ENCODE data around the gene TRIM41.
A peak's percentile ranks its signal among the peaks of the same experiment; 100 is the strongest.

TRIM41 gene

DNA sequence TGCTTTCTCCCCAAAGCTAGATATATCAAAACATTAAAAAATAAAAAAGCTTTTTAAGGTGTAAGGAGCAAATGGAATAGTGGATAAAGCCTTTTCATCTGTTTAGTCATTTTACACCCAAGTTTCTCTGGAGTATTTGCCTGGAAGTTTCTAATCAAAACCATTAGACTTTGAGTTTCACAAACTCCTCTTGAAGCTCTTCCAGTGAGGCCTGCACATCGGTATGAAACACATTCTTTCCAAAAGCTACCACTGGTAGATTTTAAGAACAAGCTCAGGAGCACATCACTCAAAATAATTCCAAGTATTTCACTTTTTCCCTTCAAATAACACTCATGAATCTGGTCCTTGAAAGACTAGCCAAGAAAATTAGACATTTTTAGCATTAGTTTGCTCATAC is 32.2 kb downstream of the TRIM41 start:
- DNase-seq (ENCODE audit: low read depth, low spot score) = no peak
- CTCF ChIA-PET = no interaction called here
- TF ChIP-seq, protein P1, sequence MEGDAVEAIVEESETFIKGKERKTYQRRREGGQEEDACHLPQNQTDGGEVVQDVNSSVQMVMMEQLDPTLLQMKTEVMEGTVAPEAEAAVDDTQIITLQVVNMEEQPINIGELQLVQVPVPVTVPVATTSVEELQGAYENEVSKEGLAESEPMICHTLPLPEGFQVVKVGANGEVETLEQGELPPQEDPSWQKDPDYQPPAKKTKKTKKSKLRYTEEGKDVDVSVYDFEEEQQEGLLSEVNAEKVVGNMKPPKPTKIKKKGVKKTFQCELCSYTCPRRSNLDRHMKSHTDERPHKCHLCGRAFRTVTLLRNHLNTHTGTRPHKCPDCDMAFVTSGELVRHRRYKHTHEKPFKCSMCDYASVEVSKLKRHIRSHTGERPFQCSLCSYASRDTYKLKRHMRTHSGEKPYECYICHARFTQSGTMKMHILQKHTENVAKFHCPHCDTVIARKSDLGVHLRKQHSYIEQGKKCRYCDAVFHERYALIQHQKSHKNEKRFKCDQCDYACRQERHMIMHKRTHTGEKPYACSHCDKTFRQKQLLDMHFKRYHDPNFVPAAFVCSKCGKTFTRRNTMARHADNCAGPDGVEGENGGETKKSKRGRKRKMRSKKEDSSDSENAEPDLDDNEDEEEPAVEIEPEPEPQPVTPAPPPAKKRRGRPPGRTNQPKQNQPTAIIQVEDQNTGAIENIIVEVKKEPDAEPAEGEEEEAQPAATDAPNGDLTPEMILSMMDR (IDR thresholded peaks at IDR 0.05; ENCODE audit: insufficient read depth, low read length, missing control alignments) = no peak
- H3K4me3 ChIP-seq (ENCODE audit: low read depth, low read length) = no peak overlapping the region
- POLR2A ChIA-PET = interaction anchor here (0.8 kb wide), 1 partner anchor 9 kb away, joined by 4 read pairs; no protein-coding TSS in a partner anchor

GRCh38 chr5:181255836-181256578 is 32.9 kb downstream of the TRIM41 start:
- TF ChIP-seq, protein P1 (IDR thresholded peaks at IDR 0.05; ENCODE audit: insufficient read depth, low read length, missing control alignments) = no peak
- POLR2A ChIA-PET = interaction anchor here (0.8 kb wide), 1 partner anchor 9 kb away, joined by 4 read pairs; no protein-coding TSS in a partner anchor
- CTCF ChIA-PET = interaction anchor here (0.9 kb wide), 1 partner anchor 11 kb away, joined by 3 read pairs; no protein-coding TSS in a partner anchor
- no peak for DNase-seq (ENCODE audit: low read depth, low spot score)
- H3K4me3 ChIP-seq (ENCODE audit: low read depth, low read length) = no peak overlapping the region

DNA sequence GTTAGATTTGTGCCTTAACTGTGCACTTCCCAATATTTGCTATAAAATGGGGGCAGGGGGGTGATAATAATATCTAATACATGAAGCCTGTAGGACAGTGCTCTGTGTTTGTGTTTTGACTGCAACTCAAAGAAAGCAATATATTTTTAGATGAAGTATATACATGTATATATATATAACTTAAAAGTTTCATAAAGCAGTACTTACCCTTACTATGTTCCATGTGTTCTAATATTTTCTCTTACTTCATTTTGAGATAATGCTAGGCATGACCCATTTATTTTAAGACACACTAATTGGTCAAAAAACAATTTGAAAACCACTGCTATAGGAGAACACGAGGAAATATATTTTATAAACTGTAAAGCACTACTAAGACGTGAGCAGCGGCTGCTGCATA is 35.5 kb downstream of the TRIM41 start:
- TF ChIP-seq, protein P1 (IDR thresholded peaks at IDR 0.05; ENCODE audit: insufficient read depth, low read length, missing control alignments) = no peak
- ChIA-PET POLR2A (no interaction called here), CTCF (no interaction called here)
- DNase-seq (ENCODE audit: low read depth, low spot score) = no peak
- peak overlapping the region; percentile 97 for H3K4me3 ChIP-seq (ENCODE audit: low read depth, low read length)

DNA sequence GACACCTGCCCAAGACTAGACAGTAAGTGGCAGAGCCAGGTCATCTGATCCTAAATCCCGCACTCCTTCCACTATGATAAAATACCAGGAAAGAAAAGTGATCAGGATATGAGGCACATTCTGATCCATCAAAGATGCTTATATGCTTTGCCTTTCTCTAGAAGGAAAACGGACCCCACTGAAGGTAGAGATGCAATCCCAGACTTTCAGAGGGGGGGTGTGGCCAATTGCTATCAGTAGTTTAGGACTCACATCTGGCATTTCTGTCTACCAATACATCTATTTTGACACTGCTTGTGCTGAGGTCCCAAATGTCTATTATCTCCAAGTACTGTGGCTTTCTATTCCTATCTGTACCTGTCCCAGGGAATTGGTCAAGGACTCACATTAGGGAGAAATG is 36.2 kb downstream of the TRIM41 start:
- peak overlapping the region; percentile 97 for H3K4me3 ChIP-seq (ENCODE audit: low read depth, low read length)
- DNase-seq (ENCODE audit: low read depth, low spot score) = no peak
- ChIA-PET CTCF (no interaction called here), POLR2A (interaction anchor here (1.7 kb wide), 1 partner anchor 24 kb away, joined by 6 read pairs; no protein-coding TSS in a partner anchor)
- TF ChIP-seq, protein P1 (IDR thresholded peaks at IDR 0.05; ENCODE audit: insufficient read depth, low read length, missing control alignments) = no peak

- H3K4me3 ChIP-seq (ENCODE audit: low read depth, low read length) = peak overlapping the region; percentile 97
- ChIA-PET CTCF (interaction anchor here (1.0 to 3.0 kb wide), 5 partner anchors 9 to 76 kb away, joined by 3 to 18 read pairs (median 4); partner anchors contain the start of gene TRIM41), POLR2A (interaction anchor here (1.1 to 2.7 kb wide), 9 partner anchors 9 to 71 kb away, joined by 5 to 19 read pairs (median 6); partner anchors contain the start of gene RACK1)
- DNase-seq (ENCODE audit: low read depth, low spot score) = no peak
- TF ChIP-seq, protein P1 (IDR thresholded peaks at IDR 0.05; ENCODE audit: insufficient read depth, low read length, missing control alignments) = no peak
These were observed 37.1 kb downstream of the TRIM41 start for GRCh38 chr5:181259974-181260719.

Data from AG04449 (cell line).